ENCODE data around the gene MITF.

DNA sequence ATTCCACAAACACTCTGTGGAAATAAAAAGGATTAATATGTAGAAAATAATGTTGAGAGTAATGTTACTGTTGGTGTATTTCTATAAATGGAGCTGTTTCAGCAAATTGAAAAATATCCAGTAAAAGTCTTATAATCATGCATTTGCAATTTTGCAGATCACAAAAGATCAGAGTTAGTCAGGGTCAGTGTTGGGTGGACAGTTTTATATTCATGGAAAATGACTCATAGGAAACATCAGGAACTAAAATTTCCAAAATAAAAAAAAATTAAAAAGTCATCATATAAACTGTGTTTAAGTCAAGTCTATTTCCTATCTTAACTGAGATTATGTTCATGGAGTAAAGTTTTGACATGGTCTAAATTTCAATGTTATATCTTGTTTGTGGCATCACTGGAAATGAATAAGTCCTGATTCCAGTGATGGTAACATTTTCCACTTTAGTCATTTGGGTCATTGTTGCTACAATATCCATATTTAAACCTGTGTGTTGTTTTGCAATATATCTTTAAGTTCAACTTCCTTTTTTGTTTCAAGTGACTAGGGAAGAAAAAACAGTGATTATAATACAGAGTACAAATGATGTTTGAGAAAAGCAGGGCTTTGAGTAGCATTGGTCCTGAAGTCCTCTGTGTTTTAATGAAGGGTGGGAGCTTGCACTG lies 37.8 kb downstream of the MITF start:
- no peak for TF ChIP-seq EZH2 (IDR thresholded peaks at IDR 0.05; ENCODE audit: borderline replicate concordance, insufficient read depth, low read length, poor library complexity, severe bottlenecking)
- TF ChIP-seq, protein P1, sequence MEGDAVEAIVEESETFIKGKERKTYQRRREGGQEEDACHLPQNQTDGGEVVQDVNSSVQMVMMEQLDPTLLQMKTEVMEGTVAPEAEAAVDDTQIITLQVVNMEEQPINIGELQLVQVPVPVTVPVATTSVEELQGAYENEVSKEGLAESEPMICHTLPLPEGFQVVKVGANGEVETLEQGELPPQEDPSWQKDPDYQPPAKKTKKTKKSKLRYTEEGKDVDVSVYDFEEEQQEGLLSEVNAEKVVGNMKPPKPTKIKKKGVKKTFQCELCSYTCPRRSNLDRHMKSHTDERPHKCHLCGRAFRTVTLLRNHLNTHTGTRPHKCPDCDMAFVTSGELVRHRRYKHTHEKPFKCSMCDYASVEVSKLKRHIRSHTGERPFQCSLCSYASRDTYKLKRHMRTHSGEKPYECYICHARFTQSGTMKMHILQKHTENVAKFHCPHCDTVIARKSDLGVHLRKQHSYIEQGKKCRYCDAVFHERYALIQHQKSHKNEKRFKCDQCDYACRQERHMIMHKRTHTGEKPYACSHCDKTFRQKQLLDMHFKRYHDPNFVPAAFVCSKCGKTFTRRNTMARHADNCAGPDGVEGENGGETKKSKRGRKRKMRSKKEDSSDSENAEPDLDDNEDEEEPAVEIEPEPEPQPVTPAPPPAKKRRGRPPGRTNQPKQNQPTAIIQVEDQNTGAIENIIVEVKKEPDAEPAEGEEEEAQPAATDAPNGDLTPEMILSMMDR (IDR thresholded peaks at IDR 0.05; ENCODE audit: poor library complexity, severe bottlenecking): no peak
- TF ChIP-seq, protein P2, sequence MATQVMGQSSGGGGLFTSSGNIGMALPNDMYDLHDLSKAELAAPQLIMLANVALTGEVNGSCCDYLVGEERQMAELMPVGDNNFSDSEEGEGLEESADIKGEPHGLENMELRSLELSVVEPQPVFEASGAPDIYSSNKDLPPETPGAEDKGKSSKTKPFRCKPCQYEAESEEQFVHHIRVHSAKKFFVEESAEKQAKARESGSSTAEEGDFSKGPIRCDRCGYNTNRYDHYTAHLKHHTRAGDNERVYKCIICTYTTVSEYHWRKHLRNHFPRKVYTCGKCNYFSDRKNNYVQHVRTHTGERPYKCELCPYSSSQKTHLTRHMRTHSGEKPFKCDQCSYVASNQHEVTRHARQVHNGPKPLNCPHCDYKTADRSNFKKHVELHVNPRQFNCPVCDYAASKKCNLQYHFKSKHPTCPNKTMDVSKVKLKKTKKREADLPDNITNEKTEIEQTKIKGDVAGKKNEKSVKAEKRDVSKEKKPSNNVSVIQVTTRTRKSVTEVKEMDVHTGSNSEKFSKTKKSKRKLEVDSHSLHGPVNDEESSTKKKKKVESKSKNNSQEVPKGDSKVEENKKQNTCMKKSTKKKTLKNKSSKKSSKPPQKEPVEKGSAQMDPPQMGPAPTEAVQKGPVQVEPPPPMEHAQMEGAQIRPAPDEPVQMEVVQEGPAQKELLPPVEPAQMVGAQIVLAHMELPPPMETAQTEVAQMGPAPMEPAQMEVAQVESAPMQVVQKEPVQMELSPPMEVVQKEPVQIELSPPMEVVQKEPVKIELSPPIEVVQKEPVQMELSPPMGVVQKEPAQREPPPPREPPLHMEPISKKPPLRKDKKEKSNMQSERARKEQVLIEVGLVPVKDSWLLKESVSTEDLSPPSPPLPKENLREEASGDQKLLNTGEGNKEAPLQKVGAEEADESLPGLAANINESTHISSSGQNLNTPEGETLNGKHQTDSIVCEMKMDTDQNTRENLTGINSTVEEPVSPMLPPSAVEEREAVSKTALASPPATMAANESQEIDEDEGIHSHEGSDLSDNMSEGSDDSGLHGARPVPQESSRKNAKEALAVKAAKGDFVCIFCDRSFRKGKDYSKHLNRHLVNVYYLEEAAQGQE (IDR thresholded peaks at IDR 0.05; ENCODE audit: borderline replicate concordance): no peak
